Measurements from ENCODE around the gene IQCM. TPM values are rescaled to one million over a fixed set of nuclear protein-coding genes. Genes with fewer than 3 reads are reported as not detected.

Gene IQCM
- total RNA-seq, 1 experiment from 2014 or later = not detected

GRCh38 chr4:149749784-149750183 lies 65.9 kb downstream of the IQCM start:
- Histone ChIP-seq H3K27me3 (replicated peaks; ENCODE audit: control insufficient read depth, insufficient read depth, low read length) (no peaks in the 10 kb centered on the region), H3K9me3 (no peaks in the 10 kb centered on the region), H3K4me3 (ENCODE audit: low read depth, low read length) (no peak overlapping the region), H3K4me1 (peaks cover 18% of the 10 kb centered on the region), H3K36me3 (ENCODE audit: control insufficient read depth, insufficient read depth, low read length) (no peaks in the 10 kb centered on the region)
- intact Hi-C loops (cut with micrococcal nuclease; ENCODE audit: unreplicated experiment) = no loop called here
- no peak overlapping the region for H3K4me3 Mint-ChIP-seq (ENCODE audit: unreplicated experiment)
- no peak for DNase-seq
- TF ChIP-seq, protein P1, sequence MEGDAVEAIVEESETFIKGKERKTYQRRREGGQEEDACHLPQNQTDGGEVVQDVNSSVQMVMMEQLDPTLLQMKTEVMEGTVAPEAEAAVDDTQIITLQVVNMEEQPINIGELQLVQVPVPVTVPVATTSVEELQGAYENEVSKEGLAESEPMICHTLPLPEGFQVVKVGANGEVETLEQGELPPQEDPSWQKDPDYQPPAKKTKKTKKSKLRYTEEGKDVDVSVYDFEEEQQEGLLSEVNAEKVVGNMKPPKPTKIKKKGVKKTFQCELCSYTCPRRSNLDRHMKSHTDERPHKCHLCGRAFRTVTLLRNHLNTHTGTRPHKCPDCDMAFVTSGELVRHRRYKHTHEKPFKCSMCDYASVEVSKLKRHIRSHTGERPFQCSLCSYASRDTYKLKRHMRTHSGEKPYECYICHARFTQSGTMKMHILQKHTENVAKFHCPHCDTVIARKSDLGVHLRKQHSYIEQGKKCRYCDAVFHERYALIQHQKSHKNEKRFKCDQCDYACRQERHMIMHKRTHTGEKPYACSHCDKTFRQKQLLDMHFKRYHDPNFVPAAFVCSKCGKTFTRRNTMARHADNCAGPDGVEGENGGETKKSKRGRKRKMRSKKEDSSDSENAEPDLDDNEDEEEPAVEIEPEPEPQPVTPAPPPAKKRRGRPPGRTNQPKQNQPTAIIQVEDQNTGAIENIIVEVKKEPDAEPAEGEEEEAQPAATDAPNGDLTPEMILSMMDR (IDR thresholded peaks at IDR 0.05; ENCODE audit: insufficient read depth in 1 of 2, low read depth in 1 of 2, low read length in 1 of 2, severe bottlenecking in 1 of 2, unreplicated experiment in 1 of 2) = no peak
- H3K36me3 Mint-ChIP-seq (ENCODE audit: insufficient read depth, unreplicated experiment) = no peaks in the 10 kb centered on the region
- no peaks in the 10 kb centered on the region for H3K27me3 Mint-ChIP-seq (ENCODE audit: insufficient read depth, unreplicated experiment)
- no peak overlapping the region for H3K27ac Mint-ChIP-seq (ENCODE audit: unreplicated experiment)
- peaks cover 21% of the 10 kb centered on the region for H3K4me1 Mint-ChIP-seq (ENCODE audit: low read depth, unreplicated experiment)
- no TSS peak for BruUV-seq (replicated peaks)
- ChIA-PET CTCF (no interaction called here), POLR2A (no interaction called here)
- peaks cover 10% of the 10 kb centered on the region for H3K9me3 Mint-ChIP-seq (ENCODE audit: unreplicated experiment)

- CTCF ChIA-PET = no interaction called here
- no TSS peak for BruUV-seq (replicated peaks)
- H3K4me1 Mint-ChIP-seq (ENCODE audit: low read depth, unreplicated experiment) = peaks cover 17% of the 10 kb centered on the region
- peaks cover 10% of the 10 kb centered on the region for H3K9me3 Mint-ChIP-seq (ENCODE audit: unreplicated experiment)
- Histone ChIP-seq H3K27me3 (replicated peaks; ENCODE audit: control insufficient read depth, insufficient read depth, low read length) (no peaks in the 10 kb centered on the region), H3K36me3 (ENCODE audit: control insufficient read depth, insufficient read depth, low read length) (no peaks in the 10 kb centered on the region), H3K9me3 (no peaks in the 10 kb centered on the region), H3K4me1 (peaks cover 20% of the 10 kb centered on the region), H3K4me3 (ENCODE audit: low read depth, low read length) (no peak overlapping the region)
- intact Hi-C loops (cut with micrococcal nuclease; ENCODE audit: unreplicated experiment) = no loop called here
- H3K36me3 Mint-ChIP-seq (ENCODE audit: insufficient read depth, unreplicated experiment) = no peaks in the 10 kb centered on the region
- POLR2A ChIA-PET = no interaction called here
- TF ChIP-seq, protein P1 (IDR thresholded peaks at IDR 0.05; ENCODE audit: insufficient read depth in 1 of 2, low read depth in 1 of 2, low read length in 1 of 2, severe bottlenecking in 1 of 2, unreplicated experiment in 1 of 2) = no peak
- no peak for DNase-seq
- no peak overlapping the region for H3K27ac Mint-ChIP-seq (ENCODE audit: unreplicated experiment)
- no peak overlapping the region for H3K4me3 Mint-ChIP-seq (ENCODE audit: unreplicated experiment)
- H3K27me3 Mint-ChIP-seq (ENCODE audit: insufficient read depth, unreplicated experiment) = no peaks in the 10 kb centered on the region
These were observed 68.0 kb downstream of the IQCM start for GRCh38 chr4:149747646-149748045.

GRCh38 chr4:149746276-149746675 lies 69.4 kb downstream of the IQCM start:
- ChIA-PET POLR2A (no interaction called here), CTCF (no interaction called here)
- TF ChIP-seq, protein P1 (IDR thresholded peaks at IDR 0.05; ENCODE audit: insufficient read depth in 1 of 2, low read depth in 1 of 2, low read length in 1 of 2, severe bottlenecking in 1 of 2, unreplicated experiment in 1 of 2) = no peak
- Histone ChIP-seq H3K9me3 (no peaks in the 10 kb centered on the region), H3K4me1 (peaks cover 20% of the 10 kb centered on the region), H3K36me3 (ENCODE audit: control insufficient read depth, insufficient read depth, low read length) (no peaks in the 10 kb centered on the region), H3K27me3 (replicated peaks; ENCODE audit: control insufficient read depth, insufficient read depth, low read length) (no peaks in the 10 kb centered on the region), H3K4me3 (ENCODE audit: low read depth, low read length) (no peak overlapping the region)
- BruUV-seq (replicated peaks) = no TSS peak
- H3K36me3 Mint-ChIP-seq (ENCODE audit: insufficient read depth, unreplicated experiment) = no peaks in the 10 kb centered on the region
- no peak for DNase-seq
- H3K4me3 Mint-ChIP-seq (ENCODE audit: unreplicated experiment) = no peak overlapping the region
- no peaks in the 10 kb centered on the region for H3K27me3 Mint-ChIP-seq (ENCODE audit: insufficient read depth, unreplicated experiment)
- peaks cover 10% of the 10 kb centered on the region for H3K9me3 Mint-ChIP-seq (ENCODE audit: unreplicated experiment)
- peak overlapping the region; percentile 34 for H3K27ac Mint-ChIP-seq (ENCODE audit: unreplicated experiment)
- peaks cover 17% of the 10 kb centered on the region for H3K4me1 Mint-ChIP-seq (ENCODE audit: low read depth, unreplicated experiment)
- intact Hi-C loops (cut with micrococcal nuclease; ENCODE audit: unreplicated experiment) = no loop called here

Measured in Caco-2 (cell line).